GM12801 (cell line): ENCODE data around the gene TNXB.

ENCODE experiments used
- TF ChIP-seq, protein P1 (sequence below): IDR thresholded peaks from one replicate; pipeline ENCODE4 v1.5.1; 2011; ENCODE audit warnings: control low read depth; ENCODE audit not compliant: insufficient read length; ENCODE audit errors: extremely low read depth

TNXB gene

DNA sequence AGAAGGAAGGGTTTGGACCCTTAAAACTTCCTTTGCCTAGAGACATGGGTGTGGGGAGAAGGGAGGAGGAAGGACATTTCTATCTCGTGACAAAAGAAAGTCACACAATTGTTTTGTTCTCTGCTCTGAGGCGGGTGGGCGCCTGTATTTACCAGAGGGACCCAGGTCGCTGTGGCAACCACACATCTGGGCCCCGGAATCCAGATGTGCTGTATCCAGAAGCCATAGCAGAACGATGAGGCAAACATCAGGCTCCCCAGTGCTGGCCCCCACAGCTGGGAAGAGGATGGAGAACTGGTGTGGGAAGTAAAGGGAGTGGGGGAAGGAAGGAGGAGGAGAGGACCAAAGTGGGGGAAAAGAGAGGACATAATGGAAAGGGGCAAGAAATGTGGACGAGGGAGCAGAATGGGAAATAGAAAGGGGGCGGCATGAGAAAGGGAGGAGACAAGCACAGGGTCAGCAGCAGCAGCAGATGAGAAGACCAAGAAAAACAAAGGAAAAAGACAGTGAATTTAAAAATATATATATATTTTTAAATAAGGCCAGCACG lies 3.4 kb upstream of the TNXB start:
- TF ChIP-seq, protein P1, sequence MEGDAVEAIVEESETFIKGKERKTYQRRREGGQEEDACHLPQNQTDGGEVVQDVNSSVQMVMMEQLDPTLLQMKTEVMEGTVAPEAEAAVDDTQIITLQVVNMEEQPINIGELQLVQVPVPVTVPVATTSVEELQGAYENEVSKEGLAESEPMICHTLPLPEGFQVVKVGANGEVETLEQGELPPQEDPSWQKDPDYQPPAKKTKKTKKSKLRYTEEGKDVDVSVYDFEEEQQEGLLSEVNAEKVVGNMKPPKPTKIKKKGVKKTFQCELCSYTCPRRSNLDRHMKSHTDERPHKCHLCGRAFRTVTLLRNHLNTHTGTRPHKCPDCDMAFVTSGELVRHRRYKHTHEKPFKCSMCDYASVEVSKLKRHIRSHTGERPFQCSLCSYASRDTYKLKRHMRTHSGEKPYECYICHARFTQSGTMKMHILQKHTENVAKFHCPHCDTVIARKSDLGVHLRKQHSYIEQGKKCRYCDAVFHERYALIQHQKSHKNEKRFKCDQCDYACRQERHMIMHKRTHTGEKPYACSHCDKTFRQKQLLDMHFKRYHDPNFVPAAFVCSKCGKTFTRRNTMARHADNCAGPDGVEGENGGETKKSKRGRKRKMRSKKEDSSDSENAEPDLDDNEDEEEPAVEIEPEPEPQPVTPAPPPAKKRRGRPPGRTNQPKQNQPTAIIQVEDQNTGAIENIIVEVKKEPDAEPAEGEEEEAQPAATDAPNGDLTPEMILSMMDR, result no peak

GRCh38 chr6:32111424-32112066 lies 2.4 kb upstream of the TNXB start:
- TF ChIP-seq, protein P1, result no peak

DNA sequence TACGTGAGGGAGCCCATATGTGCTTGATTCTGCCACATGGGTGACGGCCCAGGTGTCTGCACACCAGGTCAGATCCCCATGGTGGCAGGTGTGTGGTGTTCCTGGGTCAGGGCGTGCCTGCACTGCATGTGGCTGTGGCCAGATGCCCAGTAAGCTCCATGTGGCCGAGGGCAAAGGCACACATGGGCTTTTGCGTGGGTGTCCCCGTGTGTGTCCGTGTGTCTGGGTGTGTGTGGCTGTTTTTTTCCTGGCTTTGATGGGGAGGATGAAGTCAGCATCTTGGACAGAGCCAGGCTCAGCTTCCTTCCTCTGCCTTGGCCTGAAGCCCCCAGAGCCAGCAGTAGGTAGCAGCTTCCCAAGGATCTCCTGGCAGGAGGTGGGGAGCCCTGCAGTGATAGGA lies 1.5 kb upstream of the TNXB start:
- TF ChIP-seq, protein P1, result no peak

GRCh38 chr6:32109765-32110160 lies 625 bp upstream of the TNXB start:
- TF ChIP-seq, protein P1, result no peak

DNA sequence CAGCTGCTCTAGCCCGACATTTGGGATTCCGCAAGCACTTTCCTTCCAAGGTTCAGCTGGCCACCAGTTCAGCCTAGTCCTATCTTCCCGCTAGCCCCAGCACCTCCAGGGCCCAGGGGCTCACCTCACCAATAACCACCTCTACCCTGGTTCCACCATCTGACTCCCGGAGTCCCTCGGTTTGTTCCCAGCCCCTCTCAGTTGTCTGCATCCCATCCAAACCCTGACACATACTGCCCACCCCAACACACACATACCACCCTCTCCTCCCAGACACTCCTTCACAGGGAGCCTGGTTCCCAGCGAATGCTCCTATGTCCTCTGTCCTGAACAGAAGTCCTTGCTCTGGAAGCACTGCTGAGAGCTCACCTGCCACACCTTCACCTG lies 418 bp downstream of the TNXB start:
- TF ChIP-seq, protein P1, result no peak

- TF ChIP-seq, protein P1, result no peak
Observed at GRCh38 chr6:32108094-32108627, 977 bp downstream of the TNXB start.

DNA sequence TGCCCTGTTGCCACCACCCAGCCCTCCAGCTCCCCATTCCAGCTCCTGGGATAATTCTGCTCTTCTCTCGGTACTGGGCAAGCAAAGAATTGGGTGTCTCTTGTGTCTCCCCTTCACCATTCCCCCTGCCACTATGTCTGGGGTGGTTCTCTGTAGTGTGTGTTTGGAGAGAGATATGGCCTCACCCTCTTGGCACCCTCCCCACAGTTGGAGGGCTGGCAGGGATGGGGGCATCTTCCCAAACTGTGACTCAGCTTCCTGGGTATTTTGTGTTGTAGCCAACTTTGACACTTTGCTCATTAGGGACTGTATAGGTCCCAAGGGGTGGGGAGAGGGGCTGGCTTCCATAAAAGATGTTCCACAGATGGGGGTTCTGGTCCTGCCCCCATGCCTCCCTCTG lies 1.7 kb downstream of the TNXB start:
- TF ChIP-seq, protein P1, result no peak
